ENCODE results near the gene ATAD3B. TPM values are rescaled to one million over a fixed set of nuclear protein-coding genes. Genes with fewer than 3 reads are reported as not detected.

The ATAD3B gene
- total RNA-seq (ENCODE audit: low replicate concordance): 37.2 and 44.3 TPM in 2 replicates
- long read RNA-seq, partial matches to known transcripts: 1 of 1 reads
- long read RNA-seq, other reads (novel, unspliced or antisense): 0 of 1 reads

GRCh38 chr1:1471389-1472052 is at the start of gene ATAD3B:
Gene ATAD3B, plus strand, starts transcription at chr1:1471765. Its CDS starts 120 bp downstream, at chr1:1471885.
- no peaks in the 10 kb centered on the region for H3K9me3 Mint-ChIP-seq

GRCh38 chr1:1421907-1422464 is 49.6 kb upstream of the ATAD3B start:
- Mint-ChIP-seq H3K36me3 (no peaks in the 10 kb centered on the region), H3K9me3 (no peaks in the 10 kb centered on the region), H3K4me3 (no peak overlapping the region), H3K27ac (peak overlapping the region; percentile 72), H3K4me1 (ENCODE audit: unreplicated experiment) (peaks cover 22% of the 10 kb centered on the region), H3K27me3 (no peaks in the 10 kb centered on the region)
- DNase-seq (ENCODE audit: extremely low spot score, unreplicated experiment): no peak
- no peak for TF ChIP-seq CTCF (conservative IDR thresholded peaks at IDR 0.05)

More at GRCh38 chr1:1471389-1472052, at the start of gene ATAD3B:
- Mint-ChIP-seq H3K36me3 (no peaks in the 10 kb centered on the region), H3K27ac (peak within 1 kb of the TSS; percentile 96), H3K27me3 (no peaks in the 10 kb centered on the region), H3K4me3 (peak within 1 kb of the TSS; percentile 93), H3K4me1 (ENCODE audit: unreplicated experiment) (peaks cover 14% of the 10 kb centered on the region)
- peak; percentile 93 for DNase-seq (ENCODE audit: extremely low spot score, unreplicated experiment)
- no peak for TF ChIP-seq CTCF (conservative IDR thresholded peaks at IDR 0.05)

- no peaks in the 10 kb centered on the region for H3K27me3 Mint-ChIP-seq
- H3K4me3 Mint-ChIP-seq: peak overlapping the region; percentile 65
- H3K9me3 Mint-ChIP-seq: no peaks in the 10 kb centered on the region
- no peak for TF ChIP-seq CTCF (conservative IDR thresholded peaks at IDR 0.05)
- peak overlapping the region; percentile 72 for H3K27ac Mint-ChIP-seq
- DNase-seq (ENCODE audit: extremely low spot score, unreplicated experiment): no peak
- H3K4me1 Mint-ChIP-seq (ENCODE audit: unreplicated experiment): peaks cover 20% of the 10 kb centered on the region
- no peaks in the 10 kb centered on the region for H3K36me3 Mint-ChIP-seq
These were observed 48.9 kb upstream of the ATAD3B start for GRCh38 chr1:1422465-1423244.

- Mint-ChIP-seq H3K36me3 (no peaks in the 10 kb centered on the region), H3K27ac (peak overlapping the region; percentile 72), H3K4me1 (ENCODE audit: unreplicated experiment) (peaks cover 15% of the 10 kb centered on the region), H3K4me3 (peak overlapping the region; percentile 65), H3K9me3 (no peaks in the 10 kb centered on the region), H3K27me3 (no peaks in the 10 kb centered on the region)
- no peak for DNase-seq (ENCODE audit: extremely low spot score, unreplicated experiment)
- TF ChIP-seq CTCF (conservative IDR thresholded peaks at IDR 0.05): no peak
These were observed 48.3 kb upstream of the ATAD3B start for GRCh38 chr1:1423245-1423597.

GRCh38 chr1:1424707-1425106 is 46.9 kb upstream of the ATAD3B start:
- no peaks in the 10 kb centered on the region for H3K27me3 Mint-ChIP-seq
- H3K9me3 Mint-ChIP-seq: no peaks in the 10 kb centered on the region
- peaks cover 12% of the 10 kb centered on the region for H3K4me1 Mint-ChIP-seq (ENCODE audit: unreplicated experiment)
- H3K4me3 Mint-ChIP-seq: peak overlapping the region; percentile 17
- H3K36me3 Mint-ChIP-seq: no peaks in the 10 kb centered on the region
- H3K27ac Mint-ChIP-seq: peak overlapping the region; percentile 41
- DNase-seq (ENCODE audit: extremely low spot score, unreplicated experiment): no peak
- TF ChIP-seq CTCF (conservative IDR thresholded peaks at IDR 0.05): no peak
